ENCODE data around the gene GOLGA3. TPM values are rescaled to one million over a fixed set of nuclear protein-coding genes. Genes with fewer than 3 reads are reported as not detected.
A peak's percentile ranks its signal among the peaks of the same experiment; 100 is the strongest.
"Not testable (repeated sequence)": the region's sequence is repeated elsewhere in the genome, so short reads cannot be mapped to it uniquely, and the experiment has no call there.

Gene GOLGA3
- polyA plus RNA-seq (2011; rRNA removed) (22.6 and 28.0 TPM in 2 replicates), polyA minus RNA-seq (2011; rRNA and poly(A)+ RNA removed) (78.1 and 103 TPM in 2 replicates)

- Histone ChIP-seq H3K9me3 (ENCODE audit: control insufficient read depth, insufficient read depth, low read length) (no peaks in the 10 kb centered on the region; the same call in 1 of the 2 replicates), H3K27me3 (ENCODE audit: control insufficient read depth, insufficient read depth, low read length) (no peaks in the 10 kb centered on the region), H3K27ac (ENCODE audit: low read depth, low read length) (peak within 1 kb of the TSS; percentile 99), H3K4me3 (ENCODE audit: low read depth, low read length) (peak within 1 kb of the TSS; percentile 99)
- peak; percentile 82 for DNase-seq (ENCODE audit: low read depth, low spot score)
- ChIA-PET POLR2A (interaction anchor here (0.9 to 1.6 kb wide), 2 partner anchors 9 to 53 kb away, joined by 5 to 9 read pairs; no protein-coding TSS in a partner anchor), CTCF (interaction anchor here (0.7 kb wide), 1 partner anchor 19 kb away, joined by 5 read pairs; no protein-coding TSS in a partner anchor)
- TF ChIP-seq CTCF (IDR thresholded peaks at IDR 0.05; ENCODE audit: low read depth, low read length), result no peak
Measured at GRCh38 chr12:132828706-132829534, at the start of gene GOLGA3. TSS of gene GOLGA3 (minus strand) at chr12:132828869. CDS start at chr12:132822128, 6,741 bp downstream.

GRCh38 chr12:132874620-132875019 lies 46.0 kb upstream of the GOLGA3 start:
- POLR2A ChIA-PET; H3K27ac ChIP-seq (ENCODE audit: low read depth, low read length); CTCF ChIA-PET; H3K9me3 ChIP-seq (ENCODE audit: control insufficient read depth, insufficient read depth, low read length); H3K27me3 ChIP-seq (ENCODE audit: control insufficient read depth, insufficient read depth, low read length); H3K4me3 ChIP-seq (ENCODE audit: low read depth, low read length); DNase-seq (ENCODE audit: low read depth, low spot score): not testable (repeated sequence)

GRCh38 chr12:132874175-132874574 lies 45.5 kb upstream of the GOLGA3 start:
- H3K9me3 ChIP-seq (ENCODE audit: control insufficient read depth, insufficient read depth, low read length), result no peaks in the 10 kb centered on the region; the same call in 1 of the 2 replicates
- TF ChIP-seq CTCF (IDR thresholded peaks at IDR 0.05; ENCODE audit: low read depth, low read length), result no peak

GRCh38 chr12:132873724-132874123 lies 45.1 kb upstream of the GOLGA3 start:
- POLR2A ChIA-PET, result no interaction called here
- no peak overlapping the region for H3K4me3 ChIP-seq (ENCODE audit: low read depth, low read length)
- no peak overlapping the region for H3K27ac ChIP-seq (ENCODE audit: low read depth, low read length)
- H3K9me3 ChIP-seq (ENCODE audit: control insufficient read depth, insufficient read depth, low read length), result no peaks in the 10 kb centered on the region
- no peak for TF ChIP-seq CTCF (IDR thresholded peaks at IDR 0.05; ENCODE audit: low read depth, low read length)
- DNase-seq (ENCODE audit: low read depth, low spot score), result no peak
- no peaks in the 10 kb centered on the region for H3K27me3 ChIP-seq (ENCODE audit: control insufficient read depth, insufficient read depth, low read length)
- CTCF ChIA-PET, result no interaction called here

More at GRCh38 chr12:132874175-132874574, 45.5 kb upstream of the GOLGA3 start:
- DNase-seq (ENCODE audit: low read depth, low spot score), result no peak
- Histone ChIP-seq H3K4me3 (ENCODE audit: low read depth, low read length) (no peak overlapping the region), H3K27me3 (ENCODE audit: control insufficient read depth, insufficient read depth, low read length) (no peaks in the 10 kb centered on the region), H3K27ac (ENCODE audit: low read depth, low read length) (no peak overlapping the region)
- POLR2A ChIA-PET, result no interaction called here
- CTCF ChIA-PET, result no interaction called here

GRCh38 chr12:132872975-132873421 lies 44.3 kb upstream of the GOLGA3 start:
- TF ChIP-seq CTCF (IDR thresholded peaks at IDR 0.05; ENCODE audit: low read depth, low read length), result no peak
- ChIA-PET POLR2A (no interaction called here), CTCF (no interaction called here)
- DNase-seq (ENCODE audit: low read depth, low spot score), result no peak
- Histone ChIP-seq H3K27ac (ENCODE audit: low read depth, low read length) (no peak overlapping the region), H3K4me3 (ENCODE audit: low read depth, low read length) (no peak overlapping the region), H3K27me3 (ENCODE audit: control insufficient read depth, insufficient read depth, low read length) (no peaks in the 10 kb centered on the region), H3K9me3 (ENCODE audit: control insufficient read depth, insufficient read depth, low read length) (peaks cover 4% of the 10 kb centered on the region)
